ENCODE measurements around the gene LIMD2.

Gene LIMD2

DNA sequence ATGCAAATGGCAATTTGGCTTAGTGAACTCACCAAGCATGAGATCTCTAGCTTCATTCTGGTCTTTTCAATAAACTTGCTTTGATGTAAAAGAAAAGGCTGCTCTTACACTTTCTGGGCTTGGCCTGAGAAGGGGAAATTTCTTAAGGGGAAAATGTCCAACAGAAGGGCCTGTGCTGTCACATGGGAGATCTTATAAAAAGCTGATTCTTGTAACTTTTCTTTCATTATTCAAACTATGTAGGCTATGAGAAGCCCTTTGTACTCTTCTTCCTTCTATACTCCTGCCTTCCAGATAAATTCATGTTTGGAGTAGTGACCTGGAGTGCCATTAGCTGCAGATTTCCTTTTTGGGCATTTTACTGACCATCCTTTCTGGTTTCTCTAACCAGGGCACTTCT, 16.9 kb downstream of the LIMD2 start:
- DNase-seq (ENCODE audit: low read depth) = no peak
- TF ChIP-seq, protein P1, sequence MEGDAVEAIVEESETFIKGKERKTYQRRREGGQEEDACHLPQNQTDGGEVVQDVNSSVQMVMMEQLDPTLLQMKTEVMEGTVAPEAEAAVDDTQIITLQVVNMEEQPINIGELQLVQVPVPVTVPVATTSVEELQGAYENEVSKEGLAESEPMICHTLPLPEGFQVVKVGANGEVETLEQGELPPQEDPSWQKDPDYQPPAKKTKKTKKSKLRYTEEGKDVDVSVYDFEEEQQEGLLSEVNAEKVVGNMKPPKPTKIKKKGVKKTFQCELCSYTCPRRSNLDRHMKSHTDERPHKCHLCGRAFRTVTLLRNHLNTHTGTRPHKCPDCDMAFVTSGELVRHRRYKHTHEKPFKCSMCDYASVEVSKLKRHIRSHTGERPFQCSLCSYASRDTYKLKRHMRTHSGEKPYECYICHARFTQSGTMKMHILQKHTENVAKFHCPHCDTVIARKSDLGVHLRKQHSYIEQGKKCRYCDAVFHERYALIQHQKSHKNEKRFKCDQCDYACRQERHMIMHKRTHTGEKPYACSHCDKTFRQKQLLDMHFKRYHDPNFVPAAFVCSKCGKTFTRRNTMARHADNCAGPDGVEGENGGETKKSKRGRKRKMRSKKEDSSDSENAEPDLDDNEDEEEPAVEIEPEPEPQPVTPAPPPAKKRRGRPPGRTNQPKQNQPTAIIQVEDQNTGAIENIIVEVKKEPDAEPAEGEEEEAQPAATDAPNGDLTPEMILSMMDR (IDR thresholded peaks at IDR 0.05; ENCODE audit: insufficient read depth, low read depth, low read length, missing control alignments) = no peak
- H3K4me3 ChIP-seq (ENCODE audit: low read length) = no peak overlapping the region

GRCh38 chr17:63682441-63682840, 17.5 kb downstream of the LIMD2 start:
- no peak for DNase-seq (ENCODE audit: low read depth)
- no peak overlapping the region for H3K4me3 ChIP-seq (ENCODE audit: low read length)
- TF ChIP-seq, protein P1 (IDR thresholded peaks at IDR 0.05; ENCODE audit: insufficient read depth, low read depth, low read length, missing control alignments) = no peak

DNA sequence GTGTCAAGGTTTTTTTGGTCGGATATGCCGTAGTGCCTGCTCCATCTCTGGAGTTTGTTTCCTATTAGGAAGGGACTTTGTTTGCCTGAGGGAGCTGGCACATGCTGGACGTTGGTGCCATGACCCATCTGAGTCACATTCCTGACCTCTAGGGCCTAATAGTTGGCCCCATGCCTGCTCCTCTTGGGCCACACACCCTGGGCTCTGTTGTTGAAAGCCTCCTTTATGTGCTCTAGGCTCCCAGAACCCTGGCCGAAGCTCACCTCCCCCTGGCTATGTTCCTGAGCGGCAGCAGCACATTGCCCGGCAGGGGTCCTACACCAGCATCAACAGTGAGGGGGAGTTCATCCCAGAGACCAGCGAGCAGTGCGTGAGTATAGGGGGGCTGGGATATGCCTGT, 18.4 kb downstream of the LIMD2 start:
- TF ChIP-seq, protein P1 (IDR thresholded peaks at IDR 0.05; ENCODE audit: insufficient read depth, low read depth, low read length, missing control alignments) = no peak
- no peak for DNase-seq (ENCODE audit: low read depth)
- no peak overlapping the region for H3K4me3 ChIP-seq (ENCODE audit: low read length)

GRCh38 chr17:63680700-63681099, 19.2 kb downstream of the LIMD2 start:
- TF ChIP-seq, protein P1 (IDR thresholded peaks at IDR 0.05; ENCODE audit: insufficient read depth, low read depth, low read length, missing control alignments) = no peak
- no peak for DNase-seq (ENCODE audit: low read depth)
- H3K4me3 ChIP-seq (ENCODE audit: low read length) = no peak overlapping the region

GRCh38 chr17:63679214-63679613, 20.7 kb downstream of the LIMD2 start:
- no peak for DNase-seq (ENCODE audit: low read depth)
- H3K4me3 ChIP-seq (ENCODE audit: low read length) = no peak overlapping the region
- TF ChIP-seq, protein P1 (IDR thresholded peaks at IDR 0.05; ENCODE audit: insufficient read depth, low read depth, low read length, missing control alignments) = no peak

- no peak overlapping the region for H3K4me3 ChIP-seq (ENCODE audit: low read length)
- TF ChIP-seq, protein P1 (IDR thresholded peaks at IDR 0.05; ENCODE audit: insufficient read depth, low read depth, low read length, missing control alignments) = no peak
- no peak for DNase-seq (ENCODE audit: low read depth)
Measured at GRCh38 chr17:63676584-63676983, 23.3 kb downstream of the LIMD2 start.

Measured in epithelial cell of esophagus (primary cell).